DND-41 (cell line): ENCODE results near the gene DIP2B.

ENCODE experiments used
- ATAC-seq: fragments of 200-7000 bp; cut with Tn5 transposase; 3 replicates; pipeline ENCODE4 v1.9.1; 2021; ENCODE audit warnings: low read depth; ENCODE audit not compliant: insufficient read depth
- DNase-seq: peaks from one replicate; pipeline ENCODE4 v3.0.0-alpha.2; 2020
- H2AFZ ChIP-seq: 2 replicates; pipeline ENCODE4 v1.6.0; 2012; ENCODE audit warnings: low read depth, low read length
- H3K27ac ChIP-seq: 2 replicates; pipeline ENCODE4 v1.5.1; 2012; ENCODE audit warnings: low read length, inconsistent platforms
- H3K27me3 ChIP-seq: fragments of 200-600 bp; sonication (generic); 2 replicates; pipeline ENCODE4 v1.6.0; 2012; ENCODE audit warnings: low read length, mild to moderate bottlenecking, inconsistent platforms; ENCODE audit not compliant: insufficient read depth, poor library complexity
- H3K36me3 ChIP-seq: 2 replicates; pipeline ENCODE4 v1.5.1; 2012; ENCODE audit warnings: low read length, inconsistent platforms; ENCODE audit not compliant: insufficient read depth
- H3K4me1 ChIP-seq: 2 replicates; pipeline ENCODE4 v1.5.1; 2012; ENCODE audit warnings: mild to moderate bottlenecking, low read length; ENCODE audit not compliant: insufficient read depth
- H3K4me2 ChIP-seq: 2 replicates; pipeline ENCODE4 v1.6.0; 2012; ENCODE audit warnings: mild to moderate bottlenecking, moderate library complexity, low read length, inconsistent platforms; ENCODE audit not compliant: insufficient read depth
- H3K4me3 ChIP-seq, 2 experiments: fragments of 200-600 bp in 1 of 2; shearing (Covaris generic) in 1 of 2; 2 replicates each; pipeline ENCODE4 v1.5.1; 2012 to 2016; ENCODE audit warnings: inconsistent platforms in 2 of 2, low read length in 2 of 2, mild to moderate bottlenecking in 2 of 2, low read depth in 1 of 2, moderate library complexity in 1 of 2
- H3K79me2 ChIP-seq: 2 replicates; pipeline ENCODE4 v1.6.0; 2012; ENCODE audit warnings: low read length, inconsistent platforms; ENCODE audit not compliant: insufficient read depth
- H3K9ac ChIP-seq: 2 replicates; pipeline ENCODE4 v1.6.0; 2012; ENCODE audit warnings: low read depth, mild to moderate bottlenecking, inconsistent platforms, low read length, moderate library complexity
- H3K9me3 ChIP-seq: 2 replicates; pipeline ENCODE4 v1.5.1; 2012; ENCODE audit warnings: low read length, moderate library complexity, mild to moderate bottlenecking, inconsistent platforms; ENCODE audit not compliant: insufficient read depth, severe bottlenecking
- H4K20me1 ChIP-seq: 2 replicates; pipeline ENCODE4 v1.6.0; 2012; ENCODE audit warnings: low read length; ENCODE audit not compliant: insufficient read depth
- EZH2 ChIP-seq: IDR thresholded peaks from 3 replicates; pipeline ENCODE4 v1.6.1; 2012; ENCODE audit warnings: borderline replicate concordance, low read depth, mild to moderate bottlenecking, moderate library complexity, low read length, inconsistent platforms; ENCODE audit not compliant: severe bottlenecking
- TF ChIP-seq, protein P1 (sequence below): IDR thresholded peaks from 2 replicates; pipeline ENCODE4 v1.5.1; 2012; ENCODE audit warnings: borderline replicate concordance, low read length, moderate library complexity, mild to moderate bottlenecking; ENCODE audit not compliant: poor library complexity, severe bottlenecking; ENCODE audit errors: extremely low read depth

Gene DIP2B

DNA sequence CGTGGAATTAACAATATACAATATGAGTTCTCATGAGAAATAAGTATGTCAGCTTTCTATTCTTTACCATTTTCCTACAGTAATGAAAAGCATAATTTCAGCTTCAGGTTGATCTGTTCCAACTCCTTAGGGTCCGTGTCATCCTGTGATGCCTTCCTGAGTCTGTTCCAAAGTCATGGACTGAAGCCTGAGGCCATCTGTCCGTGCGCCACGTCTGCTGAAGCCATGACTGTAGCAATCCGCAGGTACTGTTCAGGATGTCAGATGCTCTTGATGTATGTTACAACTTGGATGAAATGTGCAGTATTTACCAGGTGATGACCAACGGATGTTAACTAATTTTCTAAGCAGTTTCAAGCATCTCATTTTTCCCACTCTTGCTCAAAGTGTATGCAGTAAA lies 192.1 kb downstream of the DIP2B start:
- Histone ChIP-seq H3K4me2 (no peak overlapping the region), H3K4me1 (no peaks in the 10 kb centered on the region), H4K20me1 (no peaks in the 10 kb centered on the region), H2AFZ (no peak overlapping the region), H3K27me3 (no peaks in the 10 kb centered on the region), H3K27ac (no peak overlapping the region), H3K79me2 (no peaks in the 10 kb centered on the region), H3K36me3 (peaks cover 77% of the 10 kb centered on the region), H3K9me3 (no peaks in the 10 kb centered on the region), H3K9ac (no peak overlapping the region), H3K4me3 (no peak overlapping the region)
- DNase-seq (no peak), ATAC-seq (no peak)
- TF ChIP-seq EZH2: no peak
- TF ChIP-seq, protein P1, sequence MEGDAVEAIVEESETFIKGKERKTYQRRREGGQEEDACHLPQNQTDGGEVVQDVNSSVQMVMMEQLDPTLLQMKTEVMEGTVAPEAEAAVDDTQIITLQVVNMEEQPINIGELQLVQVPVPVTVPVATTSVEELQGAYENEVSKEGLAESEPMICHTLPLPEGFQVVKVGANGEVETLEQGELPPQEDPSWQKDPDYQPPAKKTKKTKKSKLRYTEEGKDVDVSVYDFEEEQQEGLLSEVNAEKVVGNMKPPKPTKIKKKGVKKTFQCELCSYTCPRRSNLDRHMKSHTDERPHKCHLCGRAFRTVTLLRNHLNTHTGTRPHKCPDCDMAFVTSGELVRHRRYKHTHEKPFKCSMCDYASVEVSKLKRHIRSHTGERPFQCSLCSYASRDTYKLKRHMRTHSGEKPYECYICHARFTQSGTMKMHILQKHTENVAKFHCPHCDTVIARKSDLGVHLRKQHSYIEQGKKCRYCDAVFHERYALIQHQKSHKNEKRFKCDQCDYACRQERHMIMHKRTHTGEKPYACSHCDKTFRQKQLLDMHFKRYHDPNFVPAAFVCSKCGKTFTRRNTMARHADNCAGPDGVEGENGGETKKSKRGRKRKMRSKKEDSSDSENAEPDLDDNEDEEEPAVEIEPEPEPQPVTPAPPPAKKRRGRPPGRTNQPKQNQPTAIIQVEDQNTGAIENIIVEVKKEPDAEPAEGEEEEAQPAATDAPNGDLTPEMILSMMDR: no peak

DNA sequence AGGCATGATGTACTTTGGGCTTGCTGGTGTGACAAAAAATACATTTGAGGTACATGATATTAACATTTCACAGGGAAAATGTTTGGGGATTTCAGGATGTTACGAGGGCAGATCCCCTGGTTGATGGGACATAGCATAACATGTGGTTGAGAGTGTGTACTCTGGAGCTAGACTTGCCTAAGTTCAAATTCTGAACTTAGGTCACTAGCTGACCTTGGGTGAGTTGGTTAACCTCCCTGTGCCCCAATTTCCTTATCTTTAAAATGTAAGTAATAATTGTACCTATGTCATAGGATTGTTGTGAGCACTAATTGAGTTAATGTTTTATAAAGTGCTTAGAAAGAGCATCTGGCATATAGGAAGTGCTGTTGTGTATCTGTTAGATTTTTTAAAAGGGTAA lies 194.4 kb downstream of the DIP2B start:
- Histone ChIP-seq H3K27me3 (no peaks in the 10 kb centered on the region), H3K9me3 (no peaks in the 10 kb centered on the region), H4K20me1 (no peaks in the 10 kb centered on the region), H3K4me1 (no peaks in the 10 kb centered on the region), H3K4me2 (no peak overlapping the region), H3K27ac (no peak overlapping the region), H3K4me3 (no peak overlapping the region), H3K36me3 (peaks cover 65% of the 10 kb centered on the region), H3K79me2 (no peaks in the 10 kb centered on the region), H2AFZ (no peak overlapping the region), H3K9ac (no peak overlapping the region)
- DNase-seq (no peak), ATAC-seq (no peak)
- TF ChIP-seq EZH2: no peak
- TF ChIP-seq, protein P1: no peak

DNA sequence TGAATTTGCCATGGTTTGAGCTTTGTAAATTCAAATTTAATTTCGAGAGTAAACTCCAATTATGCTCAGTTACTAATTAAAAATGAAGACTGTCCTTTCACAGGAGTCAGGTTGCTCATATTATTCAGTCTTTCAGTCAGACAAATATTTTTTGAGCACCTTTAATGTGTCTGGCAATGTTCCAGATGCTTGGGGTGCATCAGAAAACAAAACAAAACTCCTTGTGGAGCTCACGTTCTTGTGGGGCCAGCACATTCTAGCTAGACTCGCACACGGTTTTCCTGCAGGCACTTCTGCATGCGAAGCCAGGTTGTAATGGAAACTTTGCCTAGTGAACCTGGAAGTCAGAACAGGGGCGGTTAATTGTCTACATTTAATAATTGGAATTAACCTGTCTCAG lies 195.2 kb downstream of the DIP2B start:
- Histone ChIP-seq H4K20me1 (no peaks in the 10 kb centered on the region), H3K9ac (no peak overlapping the region)
- no peak for DNase-seq

More for the DNA sequence above, 195.2 kb downstream of the DIP2B start:
- Histone ChIP-seq H3K27me3 (no peaks in the 10 kb centered on the region), H3K4me1 (no peaks in the 10 kb centered on the region), H3K27ac (no peak overlapping the region), H3K4me2 (no peak overlapping the region), H3K4me3 (no peak overlapping the region), H3K9me3 (no peaks in the 10 kb centered on the region), H3K36me3 (peaks cover 73% of the 10 kb centered on the region), H3K79me2 (no peaks in the 10 kb centered on the region), H2AFZ (no peak overlapping the region)
- no peak for ATAC-seq
- TF ChIP-seq, protein P1: no peak
- no peak for TF ChIP-seq EZH2
